K562 (cell line): ENCODE data around the gene MYO18B. TPM values are rescaled to one million over a fixed set of nuclear protein-coding genes. Genes with fewer than 3 reads are reported as not detected.

ENCODE experiments used
- ATAC-seq: fragments of 200-7000 bp; cut with Tn5 transposase; 3 replicates; pipeline ENCODE4 v1.9.1; 2020; ENCODE audit warnings: moderate library complexity
- BruUV-seq: library from RNA; stranded (reverse); fragments of 400-500 nt; replicated peaks from 2 replicates; lab custom pipeline; 2021; lab: Mats Ljungman, UMichigan
- CTCF ChIA-PET: fragments of 300-600 bp; formaldehyde crosslinking; extraction: SDS; loops from one replicate; lab custom pipeline; 2021; ENCODE audit warnings: low intra/inter-chr PET ratio; lab: Yijun Ruan, JAX
- POLR2A ChIA-PET: fragments of 300-600, 350-650 bp; sonication (Branson Sonifier 250); formaldehyde crosslinking; extraction: SDS; loops from one replicate; lab custom pipeline; 2021; ENCODE audit warnings: antibody characterized with exemption, inconsistent platforms; lab: Yijun Ruan, JAX
- DNase-seq, 4 experiments: peaks; one replicate each; pipeline versions ENCODE4 v3.0.0 to v3.0.0-alpha.2; 2011 to 2018; ENCODE audit warnings: low spot score in 3 of 4, mixed read lengths in 3 of 4; ENCODE audit errors: extremely low read depth in 1 of 4
- FAIRE-seq: peaks from 2 replicates; lab custom pipeline; 2011; peaks lifted over from hg19 to GRCh38; lab: Jason Lieb, UNC
- H2AFZ ChIP-seq: 2 replicates; pipeline ENCODE4 v1.6.0; 2011; ENCODE audit warnings: low read depth, low read length, control low read depth, inconsistent platforms
- H3K27ac ChIP-seq: fragments of 200-600 bp; 3 replicates; pipeline ENCODE4 v1.8.0; 2011; ENCODE audit warnings: low read depth, mild to moderate bottlenecking, control low read depth, inconsistent platforms, low read length, moderate library complexity, mixed read lengths; ENCODE audit errors: extremely low read depth
- H3K27me3 ChIP-seq, 2 experiments: fragments of 300-600 bp in 1 of 2; 2 replicates in 1 of 2; 3 replicates in 1 of 2; pipeline versions ENCODE4 v1.6.0 to v1.8.0; 2011; ENCODE audit warnings: inconsistent platforms in 2 of 2, low read length in 2 of 2, mild to moderate bottlenecking in 1 of 2, mixed read lengths in 1 of 2, moderate library complexity in 1 of 2; ENCODE audit not compliant: control insufficient read depth in 2 of 2, insufficient read depth in 2 of 2
- H3K36me3 ChIP-seq: fragments of 300-600 bp; 3 replicates; pipeline ENCODE4 v1.8.0; 2011; ENCODE audit warnings: mild to moderate bottlenecking, low read length, inconsistent platforms; ENCODE audit not compliant: control insufficient read depth, insufficient read depth
- H3K4me1 ChIP-seq, 2 experiments: fragments of 200-600 bp in 1 of 2; replicated peaks in 1 of 2; 2 replicates in 1 of 2; 3 replicates in 1 of 2; pipeline versions ENCODE4 v1.5.1 to v1.8.0; 2011; ENCODE audit warnings: inconsistent platforms in 2 of 2, low read length in 2 of 2, mild to moderate bottlenecking in 1 of 2, mixed read lengths in 1 of 2, moderate library complexity in 1 of 2; ENCODE audit not compliant: control insufficient read depth in 2 of 2, insufficient read depth in 2 of 2
- H3K4me2 ChIP-seq: 2 replicates; pipeline ENCODE4 v1.6.1; 2011; ENCODE audit warnings: low read length, control low read depth, inconsistent platforms, mixed read lengths; ENCODE audit not compliant: insufficient read depth
- H3K4me3 ChIP-seq: fragments of 200-600 bp; sonication (generic), shearing (Covaris generic); 2 replicates; pipeline ENCODE4 v1.5.1; 2016; ENCODE audit warnings: control low read depth, inconsistent platforms
- H3K79me2 ChIP-seq: fragments of 200-600 bp; 3 replicates; pipeline ENCODE4 v1.8.0; 2011; ENCODE audit warnings: low read length, inconsistent platforms; ENCODE audit not compliant: control insufficient read depth, insufficient read depth
- H3K9ac ChIP-seq, 2 experiments: 2 replicates each; pipeline versions ENCODE4 v1.6.0 to v1.6.1; 2011; ENCODE audit warnings: low read depth in 2 of 2, low read length in 2 of 2, control low read depth in 1 of 2, inconsistent platforms in 1 of 2, mild to moderate bottlenecking in 1 of 2, mixed read lengths in 1 of 2; ENCODE audit not compliant: insufficient read depth in 1 of 2
- H3K9me1 ChIP-seq: one replicate; pipeline ENCODE4 v1.6.0; 2011; ENCODE audit warnings: inconsistent platforms, mild to moderate bottlenecking, low read length, moderate library complexity; ENCODE audit not compliant: control insufficient read depth, insufficient read depth
- H3K9me3 ChIP-seq: replicated peaks from 2 replicates; pipeline ENCODE4 v1.5.1; 2011; ENCODE audit warnings: low read depth, low read length, inconsistent platforms; ENCODE audit not compliant: control insufficient read depth, insufficient read depth
- H4K20me1 ChIP-seq: replicated peaks from 2 replicates; pipeline ENCODE4 v1.6.1; 2011; ENCODE audit warnings: low read length, inconsistent platforms, mixed read lengths; ENCODE audit not compliant: control insufficient read depth, insufficient read depth
- ARID2 ChIP-seq: fragments of 450-650 bp; IDR thresholded peaks from 2 replicates; pipeline ENCODE4 v1.6.1; 2017; ENCODE audit warnings: antibody characterized with exemption, mild to moderate bottlenecking
- DMBX1 ChIP-seq: fragments of 250-450 bp; sonication (Bioruptor Pico); IDR thresholded peaks from 2 replicates; pipeline ENCODE4 v1.8.0; 2022; ENCODE audit warnings: inconsistent platforms, mild to moderate bottlenecking, moderate library complexity, borderline replicate concordance
- MAFG ChIP-seq: fragments of 450-650 bp; conservative IDR thresholded peaks from 2 replicates; pipeline ENCODE4 v1.6.1; 2016; ENCODE audit warnings: missing genetic modification characterization, missing compliant biosample characterization
- MEF2A ChIP-seq: IDR thresholded peaks from 2 replicates; pipeline ENCODE4 v1.6.1; 2011; ENCODE audit warnings: low read depth, mild to moderate bottlenecking, low read length, moderate library complexity; ENCODE audit not compliant: control insufficient read depth
- NCOA4 ChIP-seq: fragments of 450-650 bp; IDR thresholded peaks from 2 replicates; pipeline ENCODE4 v1.6.1; 2018; ENCODE audit warnings: mild to moderate bottlenecking; ENCODE audit not compliant: partially characterized antibody
- RBFOX2 ChIP-seq: fragments of 200-400 bp; formaldehyde crosslinking; IDR thresholded peaks from 2 replicates; pipeline ENCODE4 v1.6.1; 2017; ENCODE audit warnings: low read depth, mild to moderate bottlenecking, low read length, moderate library complexity
- SREBF1 ChIP-seq: fragments of 150-350 bp; IDR thresholded peaks from 2 replicates; pipeline ENCODE4 v1.6.1; 2014; ENCODE audit warnings: antibody characterized with exemption, low read depth, low read length, borderline replicate concordance
- ZBTB11 ChIP-seq, 3 experiments: fragments of 200-800 bp in 1 of 3; fragments of 250-450 bp in 1 of 3; fragments of 450-650 bp in 1 of 3; sonication (Bioruptor Pico) in 1 of 3; sonication (Bioruptor generic) in 1 of 3; formaldehyde crosslinking in 1 of 3; IDR thresholded peaks; 2 replicates each; pipeline versions ENCODE4 v1.6.1 to v1.8.0; 2016 to 2022; ENCODE audit warnings: mild to moderate bottlenecking in 2 of 3, missing genetic modification characterization in 2 of 3, missing compliant biosample characterization in 1 of 3, moderate library complexity in 1 of 3
- ZNF184 ChIP-seq: sonication (generic); formaldehyde crosslinking; IDR thresholded peaks from 2 replicates; pipeline ENCODE4 v1.5.0; 2020; ENCODE audit warnings: missing genetic modification reagents
- ZNF354B ChIP-seq: fragments of 250-450 bp; sonication (Bioruptor Pico); IDR thresholded peaks from 2 replicates; pipeline ENCODE4 v1.4.0; 2020
- ZNF655 ChIP-seq: fragments of 250-450 bp; sonication (Bioruptor Pico); IDR thresholded peaks from 2 replicates; pipeline ENCODE4 v1.5.0; 2021
- WGBS: fragments of 100-300 bp; shearing (Covaris generic); methylation state at CpG from one replicate; pipeline ENCODE4 v1.1.6; 2016; ENCODE audit warnings: low coverage, mixed read lengths; ENCODE audit not compliant: insufficient coverage; ENCODE audit errors: missing lambda C conversion rate; 5-methylcytosine and 5-hydroxymethylcytosine counted together
- in situ Hi-C: fragments of 300-500 bp; cut with MboI; formaldehyde crosslinking; loops from 4 replicates; pipeline ENCODE4 v1.15.0; 2018; ENCODE audit warnings: inconsistent platforms, mixed read lengths
- intact Hi-C: fragments of 100-400 bp; cut with micrococcal nuclease; formaldehyde crosslinking; loops from 2 replicates; pipeline ENCODE4 v1.14.2; 2022
- polyA plus RNA-seq, 8 experiments: library from polyadenylated mRNA; depleted of rRNA in 4 of 8; stranded (reverse) in 5 of 8; unstranded in 3 of 8; fragments of >200 nt; fragmentation: Nextera tagmentation in 2 of 8; fragmentation: Illumina TruSeq in 1 of 8; extraction: Ambion mirVana in 2 of 8; extraction: Trizol in 1 of 8; gene quantifications; 2 replicates each; pipeline versions ENCODE4 v1.2.1 to v1.2.3, GENCODE V29; 2011 to 2014; ENCODE audit warnings: inconsistent platforms in 1 of 8, missing spikeins in 1 of 8
- total RNA-seq, 7 experiments: library from RNA; depleted of rRNA in 6 of 7; stranded (reverse); fragments of >200 nt in 6 of 7; fragmentation: Illumina TruSeq in 2 of 7; extraction: Trizol in 2 of 7; gene quantifications; 2 replicates each; pipeline versions ENCODE4 v1.2.1 to v1.2.3, GENCODE V29; 2011 to 2021; ENCODE audit warnings: low replicate concordance in 1 of 7

Gene MYO18B
- total and polyA plus RNA-seq, 9 of the 15 experiments (the other 6 are each of a cell fraction or from before 2014, with no cell fraction given), result 0.06 to 7.0 (median 4.3) TPM

- WGBS, result 17% methylated on average over 1 of the region's 1 CpG
- POLR2A ChIA-PET, result interaction anchor here (0.6 kb wide), 1 partner anchor 9 kb away, joined by 7 read pairs; no protein-coding TSS in a partner anchor
- Histone ChIP-seq H3K4me3 (no peak overlapping the region), H3K9ac (no peak overlapping the region), H3K27ac (no peak overlapping the region), H3K9me1 (no peaks in the 10 kb centered on the region), H3K4me2 (no peak overlapping the region), H4K20me1 (no peaks in the 10 kb centered on the region), H3K27me3 (no peaks in the 10 kb centered on the region), H3K4me1 (no peaks in the 10 kb centered on the region), H3K9me3 (no peaks in the 10 kb centered on the region), H3K36me3 (no peaks in the 10 kb centered on the region), H3K79me2 (no peaks in the 10 kb centered on the region), H2AFZ (no peak overlapping the region)
- intact Hi-C loops, result no loop called here
- BruUV-seq, result no TSS peak
- ATAC-seq (no peak), FAIRE-seq (no peak), DNase-seq (no peak)
- CTCF ChIA-PET, result no interaction called here
- in situ Hi-C loops, result no loop called here
- no peak for TF ChIP-seq MAFG
- no peak for TF ChIP-seq ZNF354B (CRISPR knock-in tag)
- no peak for TF ChIP-seq RBFOX2
- no peak for TF ChIP-seq SREBF1
- no peak for TF ChIP-seq ZNF184 (CRISPR knock-in tag)
- no peak for TF ChIP-seq MEF2A
- TF ChIP-seq ZBTB11 (CRISPR knock-in tag; IDR thresholded peaks at IDR 0.05), result no peak
- no peak for TF ChIP-seq ARID2
- TF ChIP-seq DMBX1 (CRISPR knock-in tag), result no peak
- no peak for TF ChIP-seq NCOA4
- no peak for TF ChIP-seq ZNF655 (CRISPR knock-in tag)
Measured at GRCh38 chr22:26075251-26075650, 333.3 kb downstream of the MYO18B start.
